ENCODE data around the gene EPB41L4A. TPM values are rescaled to one million over a fixed set of nuclear protein-coding genes. Genes with fewer than 3 reads are reported as not detected.

Gene EPB41L4A
- total RNA-seq, 1 donor from 2014 or later, result 18.0 TPM

- intact Hi-C loops (cut with DNase I), result loop anchor here (1.0 to 5.0 kb wide), 5 partner anchors 389 to 989 kb away; partner anchors contain the start of gene NREP
- DNase-seq (ENCODE audit: low spot score), result no peak
These were observed 272.5 kb downstream of the EPB41L4A start for GRCh38 chr5:112146323-112147226.

DNA sequence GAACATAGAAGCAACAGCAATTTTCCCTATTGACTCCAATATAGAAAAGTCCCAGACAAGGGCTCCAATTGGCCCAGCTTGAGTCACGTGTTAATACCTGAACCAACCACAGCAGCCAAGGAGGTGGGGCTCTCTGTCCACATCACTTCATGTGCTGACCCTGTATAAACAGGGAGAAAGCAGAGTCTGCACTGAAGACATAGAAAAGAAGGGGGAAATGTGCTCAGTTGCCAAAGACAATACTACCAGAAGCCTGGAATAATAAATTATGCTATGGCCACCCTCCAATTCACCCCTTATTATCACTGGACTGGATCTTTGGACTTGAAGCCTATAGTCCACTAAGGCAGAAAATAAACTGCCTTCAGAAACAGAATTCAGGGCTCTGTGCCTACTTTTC, 275.4 kb downstream of the EPB41L4A start:
- no peak for DNase-seq (ENCODE audit: low spot score)
- intact Hi-C loops (cut with DNase I), result loop anchor here (5.0 kb wide), 1 partner anchor 291 kb away; no protein-coding TSS in a partner anchor

- intact Hi-C loops (cut with DNase I), result loop anchor here (5.0 kb wide), 1 partner anchor 291 kb away; no protein-coding TSS in a partner anchor
- no peak for DNase-seq (ENCODE audit: low spot score)
These were observed 276.3 kb downstream of the EPB41L4A start for GRCh38 chr5:112142769-112143270.

- DNase-seq (ENCODE audit: low spot score), result no peak
- intact Hi-C loops (cut with DNase I), result loop anchor here (5.0 kb wide), 1 partner anchor 289 kb away; no protein-coding TSS in a partner anchor
These were observed 277.5 kb downstream of the EPB41L4A start for GRCh38 chr5:112141582-112141981.

DNA sequence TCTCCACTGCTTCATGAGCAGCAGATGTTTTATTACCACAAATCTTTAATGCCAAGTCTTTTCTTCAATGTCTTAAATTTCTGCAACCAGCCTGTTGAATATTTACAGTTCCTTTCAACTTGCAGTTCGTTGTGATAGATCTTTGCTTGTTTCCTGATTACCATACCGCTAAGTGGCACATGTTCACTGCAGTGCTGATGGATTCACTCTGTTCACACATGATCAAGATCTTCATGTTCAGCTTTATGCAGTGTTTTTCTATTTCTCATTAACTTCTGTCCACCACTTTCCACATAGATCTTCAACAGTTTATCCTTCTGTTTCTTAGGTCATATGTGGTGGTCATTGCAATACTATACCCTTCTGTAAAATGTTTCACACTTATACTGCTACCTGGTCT, 280.6 kb downstream of the EPB41L4A start:
- intact Hi-C loops (cut with DNase I), result no loop called here
- DNase-seq (ENCODE audit: low spot score), result no peak

GRCh38 chr5:112136773-112137172, 282.3 kb downstream of the EPB41L4A start:
- no peak for DNase-seq (ENCODE audit: low spot score)
- intact Hi-C loops (cut with DNase I), result no loop called here

- intact Hi-C loops (cut with DNase I), result no loop called here
- DNase-seq (ENCODE audit: low spot score), result no peak
These were observed 291.2 kb downstream of the EPB41L4A start for GRCh38 chr5:112127861-112128260.

DNA sequence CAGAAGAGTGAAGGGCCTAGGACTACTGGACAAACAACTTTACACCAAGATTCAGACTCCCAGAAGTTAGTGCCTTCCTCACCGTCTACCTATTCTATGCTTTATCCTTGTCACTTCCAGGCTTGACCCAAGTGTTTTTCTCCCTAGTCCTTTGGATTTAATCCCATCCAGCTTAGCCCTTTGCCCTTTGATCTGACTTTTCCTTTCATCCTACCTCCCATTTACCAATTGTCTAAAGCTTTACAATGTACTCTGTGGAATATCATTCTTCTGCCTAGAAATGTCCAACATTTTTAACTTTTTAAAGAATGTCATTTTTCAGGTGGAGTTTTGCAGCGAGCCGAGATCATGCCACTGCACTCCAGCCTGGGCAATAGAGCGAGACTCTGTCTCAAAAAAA, 292.1 kb downstream of the EPB41L4A start:
- no peak for DNase-seq (ENCODE audit: low spot score)
- intact Hi-C loops (cut with DNase I), result no loop called here

GRCh38 chr5:112125903-112126302, 293.2 kb downstream of the EPB41L4A start:
- DNase-seq (ENCODE audit: low spot score), result no peak
- intact Hi-C loops (cut with DNase I), result no loop called here

DNA sequence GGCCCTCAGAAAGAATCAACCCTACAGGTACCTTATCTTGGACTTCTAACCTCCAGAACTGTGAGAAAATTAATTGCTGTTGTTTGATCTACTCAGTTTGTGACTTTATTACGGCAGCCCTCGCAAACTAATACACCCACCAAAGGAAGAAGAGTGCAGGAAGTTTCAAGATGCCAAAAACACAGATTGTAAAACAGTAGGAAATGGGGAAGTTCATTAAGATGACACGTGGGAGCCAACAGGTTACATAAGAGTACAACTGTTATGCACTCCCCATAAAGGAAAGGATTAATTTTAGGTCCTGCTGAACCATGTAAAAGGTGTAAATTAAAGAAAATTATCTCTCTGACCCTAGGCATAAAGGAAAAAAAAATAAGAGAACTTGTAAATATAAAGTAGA, 294.3 kb downstream of the EPB41L4A start:
- intact Hi-C loops (cut with DNase I), result no loop called here

DNA sequence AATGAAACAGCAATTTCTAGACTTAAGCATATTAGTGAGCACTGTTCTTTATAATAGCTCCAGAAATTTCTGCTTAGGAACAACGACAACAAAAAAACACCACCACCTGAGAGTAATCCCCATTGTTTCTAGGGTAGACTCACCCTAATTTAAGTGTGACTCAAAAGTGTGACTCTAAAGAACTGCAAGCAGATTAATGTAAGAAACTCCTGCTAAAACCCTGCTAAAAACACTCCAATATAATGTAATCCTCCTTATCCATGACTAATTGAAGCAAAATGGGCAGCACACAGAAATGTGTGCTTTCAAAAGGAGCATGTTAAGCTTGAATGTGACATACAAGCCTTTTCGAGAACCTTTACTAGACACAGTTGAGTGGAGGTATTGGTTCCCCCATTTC, 296.0 kb downstream of the EPB41L4A start:
- DNase-seq (ENCODE audit: low spot score), result no peak
- intact Hi-C loops (cut with DNase I), result no loop called here

More for the DNA sequence above, 294.3 kb downstream of the EPB41L4A start:
- no peak for DNase-seq (ENCODE audit: low spot score)

GRCh38 chr5:112122353-112122752, 296.7 kb downstream of the EPB41L4A start:
- DNase-seq (ENCODE audit: low spot score), result no peak
- intact Hi-C loops (cut with DNase I), result no loop called here

DNA sequence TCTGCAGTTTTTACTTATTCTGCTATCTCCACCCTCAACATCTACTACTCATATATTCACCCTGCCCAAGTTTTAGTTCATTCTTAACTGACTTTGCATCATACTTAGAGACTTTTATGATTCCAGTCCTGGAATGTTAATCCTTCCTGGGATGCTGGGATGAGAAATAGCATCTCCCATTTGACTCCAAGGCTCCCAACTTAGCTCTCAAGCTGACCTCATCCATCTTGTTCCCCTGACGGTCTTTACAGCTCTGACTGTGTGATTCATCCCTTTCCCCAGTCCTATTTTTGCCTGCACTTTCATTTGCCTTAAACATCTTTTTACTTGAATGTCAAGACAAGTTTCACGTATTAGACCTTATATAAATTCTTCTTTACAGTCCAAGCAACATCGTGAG, 297.8 kb downstream of the EPB41L4A start:
- no peak for DNase-seq (ENCODE audit: low spot score)
- intact Hi-C loops (cut with DNase I), result no loop called here

- no peak for DNase-seq (ENCODE audit: low spot score)
- intact Hi-C loops (cut with DNase I), result no loop called here
These were observed 299.1 kb downstream of the EPB41L4A start for GRCh38 chr5:112119969-112120368.

DNA sequence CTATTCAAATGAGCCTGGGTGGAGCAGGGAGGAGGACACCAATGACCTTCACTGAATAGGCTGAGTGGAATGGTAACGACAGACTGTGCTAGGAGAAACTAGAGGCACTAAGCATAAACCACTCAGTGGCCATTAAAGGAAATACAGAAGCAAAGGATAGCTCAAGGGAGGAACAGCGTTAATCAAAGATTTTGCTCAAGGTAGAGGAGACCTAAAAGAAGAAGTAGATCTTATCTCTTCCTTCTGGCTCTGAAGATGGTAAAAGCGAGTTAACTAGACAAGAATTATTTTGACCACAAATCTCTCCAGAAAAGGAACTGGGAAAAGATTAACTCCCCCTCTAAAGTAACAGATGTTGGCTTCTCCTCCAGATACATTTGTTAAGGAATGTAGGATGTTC, 299.6 kb downstream of the EPB41L4A start:
- intact Hi-C loops (cut with DNase I), result no loop called here
- DNase-seq (ENCODE audit: low spot score), result no peak

DNA sequence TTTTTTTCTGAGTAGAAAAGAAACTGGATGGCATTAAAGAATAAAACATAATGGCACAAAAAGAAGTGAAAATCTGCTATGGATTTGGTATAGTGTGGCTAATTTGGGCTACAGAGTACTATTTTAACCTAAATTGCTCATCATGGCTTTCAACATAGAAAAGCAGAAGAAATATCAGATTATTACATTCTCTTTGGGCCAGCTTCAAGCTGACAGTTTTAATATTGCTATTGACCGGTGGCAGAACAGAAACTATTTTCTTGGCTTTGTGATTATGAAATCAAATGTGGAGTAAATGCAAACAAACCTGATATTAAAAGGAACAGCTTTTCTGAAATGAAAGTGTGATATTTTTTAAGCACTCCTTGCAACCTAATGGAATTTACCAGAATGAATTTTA, 301.5 kb downstream of the EPB41L4A start:
- DNase-seq (ENCODE audit: low spot score), result no peak
- intact Hi-C loops (cut with DNase I), result no loop called here

DNA sequence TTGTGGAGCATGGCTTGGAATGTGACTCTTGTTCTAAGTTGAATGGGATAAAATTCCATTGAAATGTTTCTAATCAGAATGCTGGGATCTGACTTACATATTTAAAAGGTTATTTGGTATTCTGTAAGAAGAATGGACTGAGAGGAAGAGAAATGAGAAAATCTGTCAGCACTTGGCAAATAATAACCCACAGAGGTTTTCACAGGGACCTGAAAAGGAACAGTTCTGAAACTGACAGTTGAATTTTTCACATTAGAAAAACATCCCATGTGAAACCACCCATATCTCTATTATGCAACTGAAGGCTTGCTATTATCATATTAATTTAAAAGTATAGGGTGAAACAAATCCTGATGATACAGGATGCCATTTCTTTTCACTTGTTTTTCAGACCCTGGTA, 302.7 kb downstream of the EPB41L4A start:
- intact Hi-C loops (cut with DNase I), result no loop called here
- no peak for DNase-seq (ENCODE audit: low spot score)

DNA sequence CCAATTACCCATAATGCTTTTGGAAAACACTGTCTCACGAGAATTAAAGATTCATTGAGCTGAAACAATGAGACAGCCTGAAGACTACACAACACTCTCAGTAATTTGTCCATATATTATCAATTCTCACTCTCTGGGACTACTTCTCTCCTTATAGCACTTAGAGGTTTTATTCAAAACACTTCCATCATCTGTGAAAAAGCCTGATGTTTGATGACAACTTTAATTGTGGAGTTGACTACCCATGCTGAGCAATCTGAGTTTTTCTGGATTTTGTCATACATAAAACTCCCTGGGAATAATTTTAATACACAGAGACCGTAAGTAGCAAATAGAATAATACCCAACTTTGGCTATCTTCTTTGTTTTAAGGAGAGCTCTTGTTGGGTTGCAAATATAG, 305.5 kb downstream of the EPB41L4A start:
- DNase-seq (ENCODE audit: low spot score), result no peak
- intact Hi-C loops (cut with DNase I), result no loop called here
